ENCODE results near the gene MPP4.

Gene MPP4

GRCh38 chr2:201660293-201660895 is 38.0 kb downstream of the MPP4 start:
- Histone ChIP-seq H2AFZ (ENCODE audit: low read depth, low read length) (no peak overlapping the region), H3K4me2 (ENCODE audit: insufficient read depth, low read length) (no peak overlapping the region), H3K4me3 (ENCODE audit: low read depth in 1 of 2, low read length in 2 of 2) (no peak overlapping the region), H3K4me1 (ENCODE audit: insufficient read depth, low read length) (no peaks in the 10 kb centered on the region), H3K27ac (ENCODE audit: low read length) (no peak overlapping the region), H3K9me3 (ENCODE audit: insufficient read depth, low read length, severe bottlenecking) (no peaks in the 10 kb centered on the region), H4K20me1 (ENCODE audit: insufficient read depth, low read length) (no peaks in the 10 kb centered on the region), H3K9ac (ENCODE audit: low read depth, low read length) (no peak overlapping the region), H3K79me2 (ENCODE audit: insufficient read depth, low read length) (no peaks in the 10 kb centered on the region), H3K27me3 (ENCODE audit: insufficient read depth, low read length, poor library complexity) (peaks cover 10% of the 10 kb centered on the region), H3K36me3 (ENCODE audit: insufficient read depth, low read length) (no peaks in the 10 kb centered on the region)
- no peak for TF ChIP-seq CTCF (IDR thresholded peaks at IDR 0.05; ENCODE audit: borderline replicate concordance, extremely low read depth, low read length, poor library complexity, severe bottlenecking)
- no peak for TF ChIP-seq EZH2 (IDR thresholded peaks at IDR 0.05; ENCODE audit: borderline replicate concordance, low read depth, low read length, severe bottlenecking)
- ATAC-seq (ENCODE audit: insufficient read depth, low read depth) = peak; percentile 67
- DNase-seq = no peak

- H2AFZ ChIP-seq (ENCODE audit: low read depth, low read length) = no peak overlapping the region; the same call in 1 of the 2 replicates
- no peaks in the 10 kb centered on the region for H3K9me3 ChIP-seq (ENCODE audit: insufficient read depth, low read length, severe bottlenecking)
- H3K4me2 ChIP-seq (ENCODE audit: insufficient read depth, low read length) = no peak overlapping the region
- H3K4me3 ChIP-seq (ENCODE audit: low read depth in 1 of 2, low read length in 2 of 2) = no peak overlapping the region
- H3K36me3 ChIP-seq (ENCODE audit: insufficient read depth, low read length) = no peaks in the 10 kb centered on the region
- no peak overlapping the region for H3K27ac ChIP-seq (ENCODE audit: low read length)
- TF ChIP-seq EZH2 (IDR thresholded peaks at IDR 0.05; ENCODE audit: borderline replicate concordance, low read depth, low read length, severe bottlenecking) = no peak
- TF ChIP-seq CTCF (IDR thresholded peaks at IDR 0.05; ENCODE audit: borderline replicate concordance, extremely low read depth, low read length, poor library complexity, severe bottlenecking) = no peak
- DNase-seq = no peak
- H3K79me2 ChIP-seq (ENCODE audit: insufficient read depth, low read length) = no peaks in the 10 kb centered on the region
- H3K9ac ChIP-seq (ENCODE audit: low read depth, low read length) = no peak overlapping the region
- H3K4me1 ChIP-seq (ENCODE audit: insufficient read depth, low read length) = no peaks in the 10 kb centered on the region
- peaks cover 20% of the 10 kb centered on the region for H3K27me3 ChIP-seq (ENCODE audit: insufficient read depth, low read length, poor library complexity)
- no peaks in the 10 kb centered on the region for H4K20me1 ChIP-seq (ENCODE audit: insufficient read depth, low read length)
- ATAC-seq (ENCODE audit: insufficient read depth, low read depth) = no peak
These were observed 41.7 kb downstream of the MPP4 start for GRCh38 chr2:201656740-201657139.

GRCh38 chr2:201656102-201656501 is 42.3 kb downstream of the MPP4 start:
- Histone ChIP-seq H3K27me3 (ENCODE audit: insufficient read depth, low read length, poor library complexity) (peaks cover 20% of the 10 kb centered on the region), H3K79me2 (ENCODE audit: insufficient read depth, low read length) (no peaks in the 10 kb centered on the region)
- no peak for ATAC-seq (ENCODE audit: insufficient read depth, low read depth)

More at GRCh38 chr2:201656102-201656501, 42.3 kb downstream of the MPP4 start:
- TF ChIP-seq EZH2 (IDR thresholded peaks at IDR 0.05; ENCODE audit: borderline replicate concordance, low read depth, low read length, severe bottlenecking) = no peak
- TF ChIP-seq CTCF (IDR thresholded peaks at IDR 0.05; ENCODE audit: borderline replicate concordance, extremely low read depth, low read length, poor library complexity, severe bottlenecking) = no peak
- no peak overlapping the region for H3K4me2 ChIP-seq (ENCODE audit: insufficient read depth, low read length)
- no peaks in the 10 kb centered on the region for H3K9me3 ChIP-seq (ENCODE audit: insufficient read depth, low read length, severe bottlenecking)
- no peak overlapping the region for H3K27ac ChIP-seq (ENCODE audit: low read length)
- H3K36me3 ChIP-seq (ENCODE audit: insufficient read depth, low read length) = no peaks in the 10 kb centered on the region
- no peak overlapping the region for H2AFZ ChIP-seq (ENCODE audit: low read depth, low read length)
- no peak overlapping the region for H3K4me3 ChIP-seq (ENCODE audit: low read depth in 1 of 2, low read length in 2 of 2)
- no peaks in the 10 kb centered on the region for H4K20me1 ChIP-seq (ENCODE audit: insufficient read depth, low read length)
- DNase-seq = no peak
- no peak overlapping the region for H3K9ac ChIP-seq (ENCODE audit: low read depth, low read length)
- no peaks in the 10 kb centered on the region for H3K4me1 ChIP-seq (ENCODE audit: insufficient read depth, low read length)

Data from DND-41 (cell line).